ENCODE measurements around the gene OR6C75. TPM values are rescaled to one million over a fixed set of nuclear protein-coding genes. Genes with fewer than 3 reads are reported as not detected.
"Not testable (repeated sequence)": the region's sequence is repeated elsewhere in the genome, so short reads cannot be mapped to it uniquely, and the experiment has no call there.

OR6C75 gene
- total RNA-seq, 1 experiment from 2014 or later = not detected

DNA sequence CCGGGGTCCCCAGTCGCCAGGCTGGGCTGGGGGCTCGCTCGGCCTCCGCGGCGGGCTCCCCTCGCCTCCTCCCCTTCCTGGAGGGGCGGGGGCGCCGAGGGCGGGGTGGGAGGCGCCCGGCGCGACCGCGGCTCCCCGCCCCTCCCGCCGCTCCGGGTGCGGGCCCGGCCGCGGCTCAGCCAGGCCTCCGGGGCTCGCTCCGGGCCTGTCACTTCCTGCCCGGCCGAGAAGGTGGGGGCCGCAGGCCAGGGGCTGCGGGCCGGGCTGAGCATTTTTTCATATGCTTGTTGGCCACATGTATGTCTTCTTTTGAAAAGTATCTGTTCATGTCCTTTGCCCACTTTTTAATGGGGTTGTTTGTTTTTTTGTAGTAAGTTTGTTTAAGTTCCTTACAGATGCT lies 52.1 kb downstream of the OR6C75 start:
- H2BK120ac ChIP-seq (ENCODE audit: low read depth, low read length, poor library complexity, severe bottlenecking); H3K79me1 ChIP-seq (ENCODE audit: insufficient read depth, low read depth, low read length, poor library complexity, severe bottlenecking); H3K9me3 Mint-ChIP-seq; H3K9me3 ChIP-seq (ENCODE audit: control insufficient read depth, low read depth, low read length); H3K36me3 Mint-ChIP-seq (ENCODE audit: insufficient read depth in 1 of 3, low read depth in 3 of 3); H3K4me1 Mint-ChIP-seq; H3K23ac ChIP-seq (ENCODE audit: insufficient read length, low read depth, low read length); H3K27ac ChIP-seq (ENCODE audit: insufficient read length, low read depth, low read length); H3K18ac ChIP-seq (ENCODE audit: insufficient read length, low read depth, low read length); DNase-seq; H3K9ac ChIP-seq (ENCODE audit: extremely low read depth, insufficient read length, low read length); H2BK5ac ChIP-seq (ENCODE audit: insufficient read length, low read length); H4K8ac ChIP-seq (replicated peaks; ENCODE audit: insufficient read length, low read depth, low read length); H2AK5ac ChIP-seq (ENCODE audit: insufficient read length, low read length); H2BK15ac ChIP-seq (ENCODE audit: low read depth, low read length); H3K4ac ChIP-seq (ENCODE audit: low read depth, low read length); H4K5ac ChIP-seq (ENCODE audit: insufficient read length, low read depth, low read length); H3K27me3 ChIP-seq (ENCODE audit: insufficient read depth, low read length); H2BK20ac ChIP-seq (ENCODE audit: low read depth, low read length, poor library complexity, severe bottlenecking); H2BK12ac ChIP-seq (ENCODE audit: insufficient read length, low read depth, low read length); H3K14ac ChIP-seq (ENCODE audit: insufficient read depth, low read length); H3T11ph ChIP-seq (ENCODE audit: low read length); H3K56ac ChIP-seq (ENCODE audit: insufficient read length, low read depth, low read length); H3K4me1 ChIP-seq (ENCODE audit: insufficient read depth, low read length); H3K23me2 ChIP-seq (ENCODE audit: insufficient read length, low read depth, low read length, poor library complexity, severe bottlenecking); H3K27ac Mint-ChIP-seq; H3K27me3 Mint-ChIP-seq (ENCODE audit: low read depth); H3K79me2 ChIP-seq (ENCODE audit: insufficient read depth, low read length); H3K4me2 ChIP-seq (ENCODE audit: insufficient read depth, insufficient read length, low read length); H4K91ac ChIP-seq (ENCODE audit: insufficient read length, low read depth, low read length); H4K20me1 ChIP-seq (ENCODE audit: control insufficient read depth, insufficient read depth, insufficient read length); H2AFZ ChIP-seq (ENCODE audit: low read length): not testable (repeated sequence)
- no CpG with 5 or more reads among the region's 34 CpGs for WGBS (ENCODE audit: extremely low coverage, insufficient read length, low lambda C conversion rate)
- peak overlapping the region in 1 of 2 experiments; percentile 53; a peak in 2 of 5 replicates for H3K4me3 Mint-ChIP-seq
